Testis (tissue), 3 donors: ENCODE measurements around the gene MBTPS2. TPM values are rescaled to one million over a fixed set of nuclear protein-coding genes. Genes with fewer than 3 reads are reported as not detected.

Experiments
- DNase-seq: peaks from one replicate; pipeline ENCODE4 v3.0.0-alpha.2; 2019
- H3K27ac ChIP-seq, 2 donors: fragments of 200-600 bp; sonication (generic); one replicate each; pipeline ENCODE4 v1.5.1; 2019
- H3K27me3 ChIP-seq: fragments of 200-600 bp; sonication (generic); one replicate; pipeline ENCODE4 v1.5.1; 2019
- H3K36me3 ChIP-seq: fragments of 200-600 bp; sonication (generic); one replicate; pipeline ENCODE4 v1.5.1; 2017; ENCODE audit warnings: low read depth; ENCODE audit errors: missing control alignments
- H3K4me1 ChIP-seq: fragments of 200-600 bp; sonication (generic); one replicate; pipeline ENCODE4 v1.5.1; 2019
- H3K4me3 ChIP-seq, 2 donors: fragments of 200-600 bp; sonication (generic); one replicate each; pipeline ENCODE4 v1.5.1; 2017 to 2019
- H3K9me3 ChIP-seq: fragments of 200-600 bp; sonication (generic); one replicate; pipeline ENCODE4 v1.5.1; 2017
- POLR2A ChIP-seq: fragments of 450-650 bp; IDR thresholded peaks from one replicate; pipeline ENCODE4 v1.6.1; 2017; ENCODE audit warnings: antibody characterized with exemption, mild to moderate bottlenecking, moderate library complexity
- WGBS, 2 donors: methylation state at CpG; one replicate each; pipeline ENCODE4 v1.1.5; 2018; 5-methylcytosine and 5-hydroxymethylcytosine counted together
- intact Hi-C: fragments of 100-400 bp; cut with DNase I; formaldehyde crosslinking; loops from one replicate; pipeline ENCODE4 v1.15.1; 2023; ENCODE audit warnings: low total_unique reads
- polyA plus RNA-seq: library from polyadenylated mRNA; stranded (reverse); fragments of 350-450 nt; fragmentation: Illumina TruSeq; extraction: RNeasy Lipid Tissue Mini Kit (QIAGEN cat#74804); gene quantifications from one replicate; pipeline ENCODE4 v1.2.3, GENCODE V29; 2014; ENCODE audit warnings: low read depth, low replicate concordance; ENCODE audit not compliant: insufficient read depth
- total RNA-seq, 2 donors: library from RNA; depleted of rRNA; stranded (reverse); fragments of >200 nt; gene quantifications; one replicate each; pipeline ENCODE4 v1.2.3, GENCODE V29; 2016
- TF ChIP-seq, protein P1 (sequence below), 3 experiments: fragments of 450-650 bp in 2 of 3; fragments of 200-600 bp in 1 of 3; sonication (generic) in 1 of 3; IDR thresholded peaks; one replicate each; pipeline ENCODE4 v1.5.1; 2016 to 2019; ENCODE audit warnings: antibody characterized with exemption in 3 of 3, mild to moderate bottlenecking in 2 of 3, moderate library complexity in 1 of 3

MBTPS2 gene
- total and polyA plus RNA-seq, 3 donors from 2014 or later = 8.5 to 11.4 (median 11.4) TPM

DNA sequence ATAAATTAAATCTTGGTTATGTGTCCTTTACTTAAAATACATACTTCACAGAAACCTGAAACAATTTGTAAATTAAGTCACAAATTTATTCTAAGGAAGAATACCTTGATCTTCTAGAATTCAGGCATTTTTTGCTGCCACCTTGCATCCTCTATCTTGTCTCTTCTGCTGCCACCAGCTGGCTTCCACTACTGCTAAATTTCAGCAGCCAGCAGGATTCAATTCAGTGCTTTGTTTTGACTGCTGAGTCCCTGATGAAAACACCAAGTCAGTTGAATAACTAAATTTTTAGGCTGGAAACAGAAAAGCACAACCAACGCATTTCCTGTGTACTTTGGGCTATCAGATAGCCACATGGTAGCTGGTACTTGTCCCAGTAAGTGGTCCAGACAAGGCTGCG lies 2.4 kb upstream of the MBTPS2 start:
- Histone ChIP-seq H3K27me3 (no peaks in the 10 kb centered on the region), H3K9me3 (no peaks in the 10 kb centered on the region), H3K27ac (no peak overlapping the region), H3K4me1 (no peaks in the 10 kb centered on the region), H3K4me3 (no peak overlapping the region), H3K36me3 (no peaks in the 10 kb centered on the region)
- intact Hi-C loops = no loop called here
- DNase-seq = no peak
- TF ChIP-seq, protein P1, sequence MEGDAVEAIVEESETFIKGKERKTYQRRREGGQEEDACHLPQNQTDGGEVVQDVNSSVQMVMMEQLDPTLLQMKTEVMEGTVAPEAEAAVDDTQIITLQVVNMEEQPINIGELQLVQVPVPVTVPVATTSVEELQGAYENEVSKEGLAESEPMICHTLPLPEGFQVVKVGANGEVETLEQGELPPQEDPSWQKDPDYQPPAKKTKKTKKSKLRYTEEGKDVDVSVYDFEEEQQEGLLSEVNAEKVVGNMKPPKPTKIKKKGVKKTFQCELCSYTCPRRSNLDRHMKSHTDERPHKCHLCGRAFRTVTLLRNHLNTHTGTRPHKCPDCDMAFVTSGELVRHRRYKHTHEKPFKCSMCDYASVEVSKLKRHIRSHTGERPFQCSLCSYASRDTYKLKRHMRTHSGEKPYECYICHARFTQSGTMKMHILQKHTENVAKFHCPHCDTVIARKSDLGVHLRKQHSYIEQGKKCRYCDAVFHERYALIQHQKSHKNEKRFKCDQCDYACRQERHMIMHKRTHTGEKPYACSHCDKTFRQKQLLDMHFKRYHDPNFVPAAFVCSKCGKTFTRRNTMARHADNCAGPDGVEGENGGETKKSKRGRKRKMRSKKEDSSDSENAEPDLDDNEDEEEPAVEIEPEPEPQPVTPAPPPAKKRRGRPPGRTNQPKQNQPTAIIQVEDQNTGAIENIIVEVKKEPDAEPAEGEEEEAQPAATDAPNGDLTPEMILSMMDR (IDR thresholded peaks at IDR 0.05) = no peak
- no peak for TF ChIP-seq POLR2A
- WGBS, 2 donors = 67 to 69% methylated on average over 2 of the region's 2 CpGs

DNA sequence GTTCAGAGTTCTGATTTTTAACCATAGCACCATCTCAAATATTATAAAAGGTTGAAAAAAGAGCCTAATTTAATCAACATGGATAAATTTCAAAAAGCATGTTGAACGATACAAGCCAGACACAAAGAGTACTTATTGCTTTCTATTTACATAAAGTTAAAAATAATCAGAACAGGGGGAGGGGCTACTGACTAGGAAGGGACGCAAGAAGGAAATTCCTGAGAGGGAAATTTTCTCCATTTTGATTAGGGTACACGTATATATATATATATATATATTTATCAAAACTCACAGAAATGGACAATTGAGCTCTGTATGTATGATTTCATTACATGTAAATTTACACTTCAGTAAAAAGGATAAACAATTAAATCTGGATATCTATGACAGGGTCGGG lies 482 bp upstream of the MBTPS2 start:
- Histone ChIP-seq H3K27me3 (no peaks in the 10 kb centered on the region), H3K36me3 (no peaks in the 10 kb centered on the region), H3K4me3 (peak overlapping the region; percentile 59 to 77), H3K9me3 (no peaks in the 10 kb centered on the region), H3K27ac (peak overlapping the region in 1 of 2 donors; percentile 64), H3K4me1 (no peaks in the 10 kb centered on the region)
- WGBS, 2 donors = 0 to 3% methylated on average over 4 of the region's 4 CpGs
- no peak for DNase-seq
- intact Hi-C loops = no loop called here
- no peak for TF ChIP-seq POLR2A
- TF ChIP-seq, protein P1 (IDR thresholded peaks at IDR 0.05) = no peak

DNA sequence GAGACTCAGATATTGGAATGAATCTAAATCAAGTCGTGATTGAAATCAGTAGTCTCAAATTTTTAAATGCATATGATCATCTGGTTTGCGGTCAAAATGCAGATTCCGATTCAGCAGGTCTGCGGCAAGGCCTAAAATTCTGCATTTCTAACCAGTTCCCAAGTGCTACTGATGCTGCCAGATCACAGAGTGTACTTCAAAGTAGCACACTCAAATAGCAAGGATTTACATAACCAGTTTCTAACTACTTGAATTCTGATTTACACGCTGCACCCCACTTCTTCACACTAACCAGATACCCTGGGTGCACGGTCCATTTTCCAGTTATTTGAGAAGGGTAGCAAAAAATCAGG lies 752 bp downstream of the MBTPS2 start:
- no peak for TF ChIP-seq POLR2A
- TF ChIP-seq, protein P1 (IDR thresholded peaks at IDR 0.05) = no peak
- Histone ChIP-seq H3K27ac (peak overlapping the region in 1 of 2 donors; percentile 79), H3K36me3 (no peaks in the 10 kb centered on the region), H3K27me3 (no peaks in the 10 kb centered on the region), H3K4me3 (peak overlapping the region; percentile 59 to 77), H3K9me3 (no peaks in the 10 kb centered on the region), H3K4me1 (no peaks in the 10 kb centered on the region)
- WGBS, 2 donors = 3 to 7% methylated on average over 6 of the region's 6 CpGs
- intact Hi-C loops = no loop called here
- no peak for DNase-seq

DNA sequence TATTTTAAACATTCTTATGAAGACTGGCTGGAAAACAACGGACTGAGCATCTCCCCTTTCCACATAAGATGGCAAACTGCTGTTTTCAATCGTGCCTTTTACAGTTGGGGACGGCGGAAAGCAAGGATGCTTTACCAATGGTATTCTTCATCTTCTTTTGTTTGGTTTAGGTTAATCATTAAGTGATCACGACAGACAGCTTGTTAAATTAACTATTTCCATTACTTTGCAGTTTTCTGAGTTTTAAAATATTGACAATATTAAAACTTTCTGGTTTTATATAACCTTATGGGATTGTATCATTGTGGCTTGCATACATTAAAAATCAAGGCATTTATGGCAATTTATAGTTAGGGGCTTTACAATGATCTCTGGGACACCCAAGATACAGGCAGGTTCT lies 3.8 kb downstream of the MBTPS2 start:
- Histone ChIP-seq H3K4me1 (no peaks in the 10 kb centered on the region), H3K4me3 (no peak overlapping the region), H3K27me3 (no peaks in the 10 kb centered on the region), H3K27ac (no peak overlapping the region), H3K36me3 (no peaks in the 10 kb centered on the region), H3K9me3 (no peaks in the 10 kb centered on the region)
- 71 to 74% methylated on average over 5 of the region's 5 CpGs for WGBS, 2 donors
- DNase-seq = no peak
- no peak for TF ChIP-seq POLR2A
- TF ChIP-seq, protein P1 (IDR thresholded peaks at IDR 0.05) = no peak
- intact Hi-C loops = no loop called here

DNA sequence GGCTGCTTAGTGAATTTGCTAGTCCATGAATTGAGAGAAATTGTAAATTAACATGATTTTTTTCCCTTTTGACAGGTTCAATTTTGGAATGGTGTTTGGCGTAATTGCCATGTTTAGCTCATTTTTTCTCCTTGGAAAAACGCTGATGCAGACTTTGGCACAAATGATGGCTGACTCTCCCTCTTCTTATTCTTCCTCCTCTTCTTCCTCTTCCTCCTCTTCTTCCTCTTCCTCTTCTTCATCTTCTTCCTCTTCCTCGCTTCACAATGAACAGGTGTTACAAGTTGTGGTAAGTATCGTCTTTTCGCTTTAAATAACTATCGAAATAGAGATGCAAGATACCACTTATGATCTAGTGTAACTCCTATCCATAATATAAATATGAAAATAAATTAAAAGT lies 5.7 kb downstream of the MBTPS2 start:
- no peaks in the 10 kb centered on the region for H3K4me1 ChIP-seq
- intact Hi-C loops = no loop called here
- H3K4me3 ChIP-seq = no peak overlapping the region
- H3K9me3 ChIP-seq = no peaks in the 10 kb centered on the region
- TF ChIP-seq POLR2A = no peak
- TF ChIP-seq, protein P1 (IDR thresholded peaks at IDR 0.05) = no peak
- H3K27ac ChIP-seq = no peak overlapping the region
- no peak for DNase-seq
- 88 to 97% methylated on average over 6 of the region's 6 CpGs for WGBS, 2 donors
- no peaks in the 10 kb centered on the region for H3K27me3 ChIP-seq
- H3K36me3 ChIP-seq = no peaks in the 10 kb centered on the region
